Effector memory CD4-positive, alpha-beta T cell (primary cell): ENCODE measurements around the gene CFP.

Experiments used
- DNase-seq, 3 donors: peaks; one replicate each; pipeline ENCODE4 v3.0.0-alpha.2; 2020
- H3K27ac ChIP-seq: 2 replicates; pipeline ENCODE4 v1.7.0; 2013; ENCODE audit warnings: mild to moderate bottlenecking, low read length, moderate library complexity; ENCODE audit not compliant: insufficient read depth, poor library complexity, severe bottlenecking
- H3K27me3 ChIP-seq: replicated peaks from 2 replicates; pipeline ENCODE4 v1.7.0; 2013; ENCODE audit warnings: mild to moderate bottlenecking, low read length; ENCODE audit not compliant: insufficient read depth, control insufficient read depth, poor library complexity, severe bottlenecking
- H3K36me3 ChIP-seq: 2 replicates; pipeline ENCODE4 v1.7.0; 2013; ENCODE audit warnings: mild to moderate bottlenecking, low read length, moderate library complexity; ENCODE audit not compliant: control insufficient read depth, insufficient read depth
- H3K4me1 ChIP-seq: 2 replicates; pipeline ENCODE4 v1.7.0; 2013; ENCODE audit warnings: low read length, mild to moderate bottlenecking; ENCODE audit not compliant: control insufficient read depth, insufficient read depth, poor library complexity, severe bottlenecking
- H3K4me3 ChIP-seq: 2 replicates; pipeline ENCODE4 v1.7.0; 2013; ENCODE audit warnings: low read length, low read depth, mild to moderate bottlenecking; ENCODE audit not compliant: insufficient read depth, poor library complexity, severe bottlenecking
- H3K9me3 ChIP-seq: 2 replicates; pipeline ENCODE4 v1.7.0; 2013; ENCODE audit warnings: mild to moderate bottlenecking, low read length, moderate library complexity; ENCODE audit not compliant: control insufficient read depth

The CFP gene

GRCh38 chrX:47643926-47644325, 14.2 kb upstream of the CFP start:
- DNase-seq, result no peak
- H3K4me1 ChIP-seq, result peaks cover 2% of the 10 kb centered on the region
- no peak overlapping the region for H3K4me3 ChIP-seq
- H3K36me3 ChIP-seq, result peaks cover 16% of the 10 kb centered on the region
- no peak overlapping the region for H3K27ac ChIP-seq
- no peaks in the 10 kb centered on the region for H3K9me3 ChIP-seq
- H3K27me3 ChIP-seq, result no peaks in the 10 kb centered on the region

- Histone ChIP-seq H3K4me1 (no peaks in the 10 kb centered on the region), H3K4me3 (no peak overlapping the region), H3K36me3 (peaks cover 22% of the 10 kb centered on the region), H3K27me3 (no peaks in the 10 kb centered on the region), H3K27ac (no peak overlapping the region), H3K9me3 (no peaks in the 10 kb centered on the region)
- no peak for DNase-seq
Measured at GRCh38 chrX:47638816-47639215, 9.1 kb upstream of the CFP start.

- H3K36me3 ChIP-seq, result peaks cover 18% of the 10 kb centered on the region
- H3K27me3 ChIP-seq, result no peaks in the 10 kb centered on the region
- peak overlapping the region; percentile 42 for H3K27ac ChIP-seq
- H3K4me1 ChIP-seq, result no peaks in the 10 kb centered on the region
- peak overlapping the region; percentile 39 for H3K4me3 ChIP-seq
- H3K9me3 ChIP-seq, result no peaks in the 10 kb centered on the region
- DNase-seq, result peak in 1 of 3 donors; percentile 21
Measured at GRCh38 chrX:47637546-47638195, 7.9 kb upstream of the CFP start.

GRCh38 chrX:47634871-47635575, 5.3 kb upstream of the CFP start:
- H3K36me3 ChIP-seq, result peaks cover 12% of the 10 kb centered on the region
- H3K4me1 ChIP-seq, result peaks cover 4% of the 10 kb centered on the region
- H3K27ac ChIP-seq, result no peak overlapping the region
- no peak overlapping the region for H3K4me3 ChIP-seq
- no peaks in the 10 kb centered on the region for H3K27me3 ChIP-seq
- DNase-seq, result no peak
- no peaks in the 10 kb centered on the region for H3K9me3 ChIP-seq

- peaks cover 6% of the 10 kb centered on the region for H3K4me1 ChIP-seq
- H3K4me3 ChIP-seq, result no peak overlapping the region
- DNase-seq, result no peak
- H3K36me3 ChIP-seq, result peaks cover 5% of the 10 kb centered on the region
- H3K27me3 ChIP-seq, result no peaks in the 10 kb centered on the region
- no peaks in the 10 kb centered on the region for H3K9me3 ChIP-seq
- no peak overlapping the region for H3K27ac ChIP-seq
Measured at GRCh38 chrX:47633689-47634590, 4.2 kb upstream of the CFP start.

- no peak overlapping the region for H3K4me3 ChIP-seq
- no peaks in the 10 kb centered on the region for H3K27me3 ChIP-seq
- H3K27ac ChIP-seq, result no peak overlapping the region
- peaks cover 6% of the 10 kb centered on the region for H3K4me1 ChIP-seq
- no peak for DNase-seq
- H3K36me3 ChIP-seq, result no peaks in the 10 kb centered on the region
- H3K9me3 ChIP-seq, result no peaks in the 10 kb centered on the region
Measured at GRCh38 chrX:47632666-47633065, 2.9 kb upstream of the CFP start.

GRCh38 chrX:47631676-47632075, 1.9 kb upstream of the CFP start:
- no peak overlapping the region for H3K4me3 ChIP-seq
- H3K27me3 ChIP-seq, result no peaks in the 10 kb centered on the region
- no peaks in the 10 kb centered on the region for H3K9me3 ChIP-seq
- no peak overlapping the region for H3K27ac ChIP-seq
- H3K36me3 ChIP-seq, result no peaks in the 10 kb centered on the region
- peaks cover 6% of the 10 kb centered on the region for H3K4me1 ChIP-seq
- no peak for DNase-seq

GRCh38 chrX:47628982-47629381, 748 bp downstream of the CFP start:
- Histone ChIP-seq H3K9me3 (no peaks in the 10 kb centered on the region), H3K27ac (no peak overlapping the region), H3K27me3 (no peaks in the 10 kb centered on the region), H3K4me1 (peaks cover 7% of the 10 kb centered on the region), H3K4me3 (no peak overlapping the region), H3K36me3 (no peaks in the 10 kb centered on the region)
- DNase-seq, result no peak

GRCh38 chrX:47625365-47625764, 4.4 kb downstream of the CFP start:
- Histone ChIP-seq H3K4me3 (no peak overlapping the region), H3K27ac (no peak overlapping the region), H3K9me3 (no peaks in the 10 kb centered on the region), H3K27me3 (no peaks in the 10 kb centered on the region), H3K36me3 (no peaks in the 10 kb centered on the region), H3K4me1 (peaks cover 7% of the 10 kb centered on the region)
- DNase-seq, result no peak
